OCI-LY7 (cell line): ENCODE data around the gene FCER1G. TPM values are rescaled to one million over a fixed set of nuclear protein-coding genes. Genes with fewer than 3 reads are reported as not detected.
A peak's percentile ranks its signal among the peaks of the same experiment; 100 is the strongest.

ENCODE experiments used
- BruUV-seq: library from RNA; stranded (reverse); fragments of 400-500 nt; replicated peaks from 2 replicates; lab custom pipeline; 2021; lab: Mats Ljungman, UMichigan
- CTCF ChIA-PET: fragments of 300-600 bp; sonication (Branson Sonifier 250); formaldehyde crosslinking; loops from one replicate; lab custom pipeline; 2022; ENCODE audit warnings: antibody characterized with exemption; ENCODE audit not compliant: unreplicated experiment; lab: Charles Lee
- POLR2A ChIA-PET: fragments of 300-600 bp; sonication (Branson Sonifier 250); formaldehyde crosslinking; loops from one replicate; lab custom pipeline; 2022; ENCODE audit warnings: antibody characterized with exemption; lab: Charles Lee
- DNase-seq: peaks from one replicate; pipeline ENCODE4 v3.0.0-alpha.2; 2015; ENCODE audit warnings: low spot score
- H2AFZ ChIP-seq: fragments of 200-600 bp; sonication (generic), shearing (Covaris generic); 2 replicates; pipeline ENCODE4 v1.6.1; 2014; ENCODE audit warnings: mild to moderate bottlenecking, antibody characterized with exemption, low read length, moderate library complexity
- H3K27ac ChIP-seq: fragments of 200-600 bp; sonication (generic); 2 replicates; pipeline ENCODE4 v1.5.1; 2014; ENCODE audit warnings: mixed run types, low read depth, mild to moderate bottlenecking, moderate library complexity, low read length, inconsistent platforms; ENCODE audit not compliant: poor library complexity, severe bottlenecking
- H3K36me3 ChIP-seq: fragments of 200-600 bp; sonication (generic); 2 replicates; pipeline ENCODE4 v1.6.1; 2014; ENCODE audit warnings: mild to moderate bottlenecking, antibody characterized with exemption, low read length, moderate library complexity, mixed read lengths; ENCODE audit not compliant: insufficient read depth
- H3K4me1 ChIP-seq: fragments of 200-600 bp; sonication (generic); 2 replicates; pipeline ENCODE4 v1.5.1; 2014; ENCODE audit warnings: mild to moderate bottlenecking, low read length; ENCODE audit not compliant: insufficient read depth, poor library complexity, severe bottlenecking
- H3K4me2 ChIP-seq: fragments of 200-600 bp; sonication (generic); 2 replicates; pipeline ENCODE4 v1.6.1; 2014; ENCODE audit warnings: mild to moderate bottlenecking, low read length
- H3K4me3 ChIP-seq: fragments of 200-600 bp; sonication (generic); 2 replicates; pipeline ENCODE4 v1.5.1; 2014; ENCODE audit warnings: mild to moderate bottlenecking, low read depth, low read length; ENCODE audit not compliant: poor library complexity, severe bottlenecking
- H3K79me2 ChIP-seq: fragments of 200-600 bp; sonication (generic); 2 replicates; pipeline ENCODE4 v1.6.1; 2016; ENCODE audit warnings: low read depth, mild to moderate bottlenecking, low read length, moderate library complexity, mixed read lengths; ENCODE audit not compliant: insufficient read depth
- H3K9me2 ChIP-seq: fragments of 200-600 bp; sonication (generic); 2 replicates; pipeline ENCODE4 v1.6.1; 2016; ENCODE audit warnings: mild to moderate bottlenecking, low read length, mixed read lengths; ENCODE audit not compliant: insufficient read depth
- H3K9me3 ChIP-seq: fragments of 200-600 bp; sonication (generic); 2 replicates; pipeline ENCODE4 v1.6.1; 2014; ENCODE audit warnings: mild to moderate bottlenecking, mixed run types, low read length, mixed read lengths
- H4K20me1 ChIP-seq: fragments of 200-600 bp; sonication (generic); 2 replicates; pipeline ENCODE4 v1.6.1; 2014; ENCODE audit warnings: mild to moderate bottlenecking, antibody characterized with exemption, low read length, moderate library complexity, mixed read lengths; ENCODE audit not compliant: insufficient read depth
- CTCF ChIP-seq: fragments of 200-600 bp; sonication (generic); conservative IDR thresholded peaks from 2 replicates; pipeline ENCODE4 v1.5.1; 2014; ENCODE audit warnings: mild to moderate bottlenecking, antibody characterized with exemption, low read length, moderate library complexity, mixed read lengths
- EZH2phosphoT487 ChIP-seq: fragments of 200-600 bp; sonication (generic); IDR thresholded peaks from 2 replicates; pipeline ENCODE4 v1.6.1; 2018; ENCODE audit warnings: low read depth, borderline replicate concordance, mild to moderate bottlenecking, mixed run types, antibody characterized with exemption, low read length, moderate library complexity, mixed read lengths
- intact Hi-C: fragments of 100-400 bp; cut with micrococcal nuclease; formaldehyde crosslinking; loops from one replicate; pipeline ENCODE4 v1.10.0; 2022; ENCODE audit not compliant: unreplicated experiment
- total RNA-seq, 2 experiments: library from RNA; depleted of rRNA in 1 of 2; stranded (reverse); fragments of >200 nt in 1 of 2; shearing (Covaris generic) in 1 of 2; gene quantifications; 2 replicates each; pipeline ENCODE4 v1.2.3, GENCODE V29; 2014 to 2022

The FCER1G gene
- total RNA-seq, 2 experiments from 2014 or later = 0.88 to 3.2 TPM

GRCh38 chr1:161172776-161173376 lies 42.2 kb upstream of the FCER1G start:
- intact Hi-C loops = no loop called here
- DNase-seq = no peak
- TF ChIP-seq CTCF (no peak), EZH2phosphoT487 (no peak)
- no TSS peak for BruUV-seq
- CTCF ChIA-PET = no interaction called here
- Histone ChIP-seq H3K4me3 (no peak overlapping the region), H3K4me2 (no peak overlapping the region), H3K79me2 (peaks cover 9% of the 10 kb centered on the region; the same call in 1 of the 2 replicates), H2AFZ (no peak overlapping the region), H3K36me3 (peaks cover 60% of the 10 kb centered on the region), H3K27ac (no peak overlapping the region), H4K20me1 (no peaks in the 10 kb centered on the region), H3K4me1 (peaks cover 23% of the 10 kb centered on the region), H3K9me2 (no peaks in the 10 kb centered on the region), H3K9me3 (no peaks in the 10 kb centered on the region)
- POLR2A ChIA-PET = interaction anchor here (0.6 kb wide), 2 partner anchors 35 to 67 kb away, joined by 3 read pairs; no protein-coding TSS in a partner anchor

GRCh38 chr1:161173711-161174110 lies 41.4 kb upstream of the FCER1G start:
- Histone ChIP-seq H3K4me2 (no peak overlapping the region), H3K4me1 (peaks cover 29% of the 10 kb centered on the region), H3K36me3 (peaks cover 60% of the 10 kb centered on the region), H4K20me1 (no peaks in the 10 kb centered on the region), H3K4me3 (no peak overlapping the region), H3K79me2 (peaks cover 9% of the 10 kb centered on the region; the same call in 1 of the 2 replicates), H3K9me3 (no peaks in the 10 kb centered on the region), H3K27ac (no peak overlapping the region), H2AFZ (no peak overlapping the region), H3K9me2 (no peaks in the 10 kb centered on the region)
- DNase-seq = no peak
- intact Hi-C loops = no loop called here
- no TSS peak for BruUV-seq
- TF ChIP-seq EZH2phosphoT487 (no peak), CTCF (no peak)
- ChIA-PET POLR2A (interaction anchor here (0.7 kb wide), 1 partner anchor 407 kb away, joined by 4 read pairs; no protein-coding TSS in a partner anchor), CTCF (no interaction called here)

- Histone ChIP-seq H4K20me1 (no peaks in the 10 kb centered on the region), H3K27ac (peak overlapping the region; percentile 60), H2AFZ (no peak overlapping the region), H3K9me2 (no peaks in the 10 kb centered on the region), H3K4me2 (peak overlapping the region; percentile 99; the same call in 1 of the 2 replicates), H3K4me1 (peaks cover 29% of the 10 kb centered on the region), H3K4me3 (no peak overlapping the region), H3K79me2 (peaks cover 9% of the 10 kb centered on the region; the same call in 1 of the 2 replicates), H3K9me3 (no peaks in the 10 kb centered on the region), H3K36me3 (peaks cover 53% of the 10 kb centered on the region)
- ChIA-PET POLR2A (interaction anchor here (3.1 kb wide), 1 partner anchor 8 kb away, joined by 23 read pairs; the partner anchor contains the start of gene PPOX), CTCF (no interaction called here)
- BruUV-seq = no TSS peak
- no peak for DNase-seq
- intact Hi-C loops = no loop called here
- TF ChIP-seq CTCF = no peak
- TF ChIP-seq EZH2phosphoT487 = no peak
Observed at GRCh38 chr1:161174911-161175310, 40.2 kb upstream of the FCER1G start.
